Measurements from ENCODE around the gene CPZ.

CPZ gene

GRCh38 chr4:8594097-8595038, 1.8 kb downstream of the CPZ start:
- H3K4me3 ChIP-seq (ENCODE audit: insufficient read depth, low read depth, low read length), result no peak overlapping the region

GRCh38 chr4:8595237-8596087, 2.9 kb downstream of the CPZ start:
- peaks cover 36% of the 10 kb centered on the region for H3K4me1 ChIP-seq (ENCODE audit: control insufficient read depth, insufficient read depth, low read length)
- H3K27ac ChIP-seq (ENCODE audit: insufficient read depth, low read depth, low read length, poor library complexity, severe bottlenecking), result no peak overlapping the region
- H3K9me3 ChIP-seq (ENCODE audit: control insufficient read depth, low read length), result no peaks in the 10 kb centered on the region
- 82 to 84% methylated on average over 16 of the region's 16 CpGs for WGBS, 2 experiments
- peaks cover 26% of the 10 kb centered on the region for H3K27me3 ChIP-seq (ENCODE audit: control insufficient read depth, insufficient read depth, low read length, poor library complexity, severe bottlenecking)
- no peaks in the 10 kb centered on the region for H3K36me3 ChIP-seq (ENCODE audit: control insufficient read depth, insufficient read depth, low read length)
- H3K4me3 ChIP-seq (ENCODE audit: insufficient read depth, low read depth, low read length), result no peak overlapping the region

More at GRCh38 chr4:8594097-8595038, 1.8 kb downstream of the CPZ start:
- Histone ChIP-seq H3K27me3 (ENCODE audit: control insufficient read depth, insufficient read depth, low read length, poor library complexity, severe bottlenecking) (peaks cover 27% of the 10 kb centered on the region), H3K4me1 (ENCODE audit: control insufficient read depth, insufficient read depth, low read length) (peaks cover 41% of the 10 kb centered on the region), H3K27ac (ENCODE audit: insufficient read depth, low read depth, low read length, poor library complexity, severe bottlenecking) (no peak overlapping the region), H3K36me3 (ENCODE audit: control insufficient read depth, insufficient read depth, low read length) (no peaks in the 10 kb centered on the region), H3K9me3 (ENCODE audit: control insufficient read depth, low read length) (no peaks in the 10 kb centered on the region)
- WGBS, 2 experiments, result 67% methylated on average over 24 of the region's 24 CpGs

GRCh38 chr4:8596891-8597290, 4.3 kb downstream of the CPZ start:
- Histone ChIP-seq H3K27me3 (ENCODE audit: control insufficient read depth, insufficient read depth, low read length, poor library complexity, severe bottlenecking) (peaks cover 22% of the 10 kb centered on the region), H3K36me3 (ENCODE audit: control insufficient read depth, insufficient read depth, low read length) (no peaks in the 10 kb centered on the region), H3K27ac (ENCODE audit: insufficient read depth, low read depth, low read length, poor library complexity, severe bottlenecking) (no peak overlapping the region), H3K9me3 (ENCODE audit: control insufficient read depth, low read length) (no peaks in the 10 kb centered on the region), H3K4me3 (ENCODE audit: insufficient read depth, low read depth, low read length) (no peak overlapping the region), H3K4me1 (ENCODE audit: control insufficient read depth, insufficient read depth, low read length) (peaks cover 22% of the 10 kb centered on the region)
- WGBS, 2 experiments, result 88 to 90% methylated on average over 9 of the region's 9 CpGs

GRCh38 chr4:8597319-8597718, 4.8 kb downstream of the CPZ start:
- no peak overlapping the region for H3K4me3 ChIP-seq (ENCODE audit: insufficient read depth, low read depth, low read length)
- no peaks in the 10 kb centered on the region for H3K36me3 ChIP-seq (ENCODE audit: control insufficient read depth, insufficient read depth, low read length)
- H3K4me1 ChIP-seq (ENCODE audit: control insufficient read depth, insufficient read depth, low read length), result peaks cover 18% of the 10 kb centered on the region
- WGBS, 2 experiments, result 94% methylated on average over 13 of the region's 13 CpGs
- H3K27ac ChIP-seq (ENCODE audit: insufficient read depth, low read depth, low read length, poor library complexity, severe bottlenecking), result no peak overlapping the region
- H3K9me3 ChIP-seq (ENCODE audit: control insufficient read depth, low read length), result no peaks in the 10 kb centered on the region
- H3K27me3 ChIP-seq (ENCODE audit: control insufficient read depth, insufficient read depth, low read length, poor library complexity, severe bottlenecking), result peaks cover 18% of the 10 kb centered on the region

- H3K36me3 ChIP-seq (ENCODE audit: control insufficient read depth, insufficient read depth, low read length), result no peaks in the 10 kb centered on the region
- H3K9me3 ChIP-seq (ENCODE audit: control insufficient read depth, low read length), result no peaks in the 10 kb centered on the region
- no peak overlapping the region for H3K4me3 ChIP-seq (ENCODE audit: insufficient read depth, low read depth, low read length)
- WGBS, 2 experiments, result 90 to 94% methylated on average over 15 of the region's 15 CpGs
- no peak overlapping the region for H3K27ac ChIP-seq (ENCODE audit: insufficient read depth, low read depth, low read length, poor library complexity, severe bottlenecking)
- H3K27me3 ChIP-seq (ENCODE audit: control insufficient read depth, insufficient read depth, low read length, poor library complexity, severe bottlenecking), result peaks cover 13% of the 10 kb centered on the region
- H3K4me1 ChIP-seq (ENCODE audit: control insufficient read depth, insufficient read depth, low read length), result peaks cover 13% of the 10 kb centered on the region
Measured at GRCh38 chr4:8597791-8598190, 5.2 kb downstream of the CPZ start.

GRCh38 chr4:8598391-8599090, 6.0 kb downstream of the CPZ start:
- Histone ChIP-seq H3K36me3 (ENCODE audit: control insufficient read depth, insufficient read depth, low read length) (no peaks in the 10 kb centered on the region), H3K4me3 (ENCODE audit: insufficient read depth, low read depth, low read length) (no peak overlapping the region), H3K9me3 (ENCODE audit: control insufficient read depth, low read length) (no peaks in the 10 kb centered on the region), H3K27me3 (ENCODE audit: control insufficient read depth, insufficient read depth, low read length, poor library complexity, severe bottlenecking) (peaks cover 5% of the 10 kb centered on the region), H3K27ac (ENCODE audit: insufficient read depth, low read depth, low read length, poor library complexity, severe bottlenecking) (no peak overlapping the region), H3K4me1 (ENCODE audit: control insufficient read depth, insufficient read depth, low read length) (peaks cover 5% of the 10 kb centered on the region)
- WGBS, 2 experiments, result 92 to 94% methylated on average over 19 of the region's 19 CpGs

- WGBS, 2 experiments, result 93 to 94% methylated on average over 8 of the region's 8 CpGs
- H3K27ac ChIP-seq (ENCODE audit: insufficient read depth, low read depth, low read length, poor library complexity, severe bottlenecking), result no peak overlapping the region
- no peaks in the 10 kb centered on the region for H3K9me3 ChIP-seq (ENCODE audit: control insufficient read depth, low read length)
- no peaks in the 10 kb centered on the region for H3K36me3 ChIP-seq (ENCODE audit: control insufficient read depth, insufficient read depth, low read length)
- peaks cover 1% of the 10 kb centered on the region for H3K4me1 ChIP-seq (ENCODE audit: control insufficient read depth, insufficient read depth, low read length)
- peaks cover under 1% of the 10 kb centered on the region for H3K27me3 ChIP-seq (ENCODE audit: control insufficient read depth, insufficient read depth, low read length, poor library complexity, severe bottlenecking)
- no peak overlapping the region for H3K4me3 ChIP-seq (ENCODE audit: insufficient read depth, low read depth, low read length)
Measured at GRCh38 chr4:8599091-8599460, 6.5 kb downstream of the CPZ start.

GRCh38 chr4:8599657-8600056, 7.1 kb downstream of the CPZ start:
- Histone ChIP-seq H3K36me3 (ENCODE audit: control insufficient read depth, insufficient read depth, low read length) (no peaks in the 10 kb centered on the region), H3K4me1 (ENCODE audit: control insufficient read depth, insufficient read depth, low read length) (no peaks in the 10 kb centered on the region), H3K27ac (ENCODE audit: insufficient read depth, low read depth, low read length, poor library complexity, severe bottlenecking) (no peak overlapping the region), H3K4me3 (ENCODE audit: insufficient read depth, low read depth, low read length) (no peak overlapping the region), H3K9me3 (ENCODE audit: control insufficient read depth, low read length) (no peaks in the 10 kb centered on the region), H3K27me3 (ENCODE audit: control insufficient read depth, insufficient read depth, low read length, poor library complexity, severe bottlenecking) (no peaks in the 10 kb centered on the region)
- 80 to 85% methylated on average over 9 of the region's 9 CpGs for WGBS, 2 experiments

GRCh38 chr4:8600266-8600665, 7.7 kb downstream of the CPZ start:
- H3K36me3 ChIP-seq (ENCODE audit: control insufficient read depth, insufficient read depth, low read length), result no peaks in the 10 kb centered on the region
- WGBS, 2 experiments, result 91 to 92% methylated on average over 13 of the region's 13 CpGs
- no peak overlapping the region for H3K27ac ChIP-seq (ENCODE audit: insufficient read depth, low read depth, low read length, poor library complexity, severe bottlenecking)
- H3K9me3 ChIP-seq (ENCODE audit: control insufficient read depth, low read length), result no peaks in the 10 kb centered on the region
- H3K27me3 ChIP-seq (ENCODE audit: control insufficient read depth, insufficient read depth, low read length, poor library complexity, severe bottlenecking), result no peaks in the 10 kb centered on the region
- H3K4me3 ChIP-seq (ENCODE audit: insufficient read depth, low read depth, low read length), result no peak overlapping the region
- no peaks in the 10 kb centered on the region for H3K4me1 ChIP-seq (ENCODE audit: control insufficient read depth, insufficient read depth, low read length)

Measured in ectodermal cell (in vitro differentiated cells).